AG04450 (cell line): Measurements from ENCODE around the gene PVALB. TPM values are rescaled to one million over a fixed set of nuclear protein-coding genes. Genes with fewer than 3 reads are reported as not detected.

Source experiments
- CTCF ChIA-PET: fragments of 300-600, 350-600 bp; formaldehyde crosslinking; extraction: SDS; loops from one replicate; lab custom pipeline; 2022; ENCODE audit warnings: antibody characterized with exemption, inconsistent platforms; lab: Charles Lee
- POLR2A ChIA-PET: fragments of 350-600 bp; formaldehyde crosslinking; extraction: SDS; loops from one replicate; lab custom pipeline; 2021; ENCODE audit warnings: antibody characterized with exemption, inconsistent platforms; lab: Yijun Ruan, JAX
- DNase-seq: peaks from one replicate; pipeline ENCODE4 v3.0.0-alpha.2; 2011; ENCODE audit warnings: low read depth, low spot score
- H3K27ac ChIP-seq: one replicate; pipeline ENCODE4 v1.5.1; 2012; ENCODE audit warnings: low read depth, low read length, control low read depth
- H3K27me3 ChIP-seq: one replicate; pipeline ENCODE4 v1.6.0; 2012; ENCODE audit warnings: low read length; ENCODE audit not compliant: control insufficient read depth, insufficient read depth
- H3K4me3 ChIP-seq: 2 replicates; pipeline ENCODE4 v1.5.1; 2011; ENCODE audit warnings: mild to moderate bottlenecking, low read depth, low read length, control low read depth
- H3K9me3 ChIP-seq: 2 replicates; pipeline ENCODE4 v1.5.1; 2012; ENCODE audit warnings: low read length; ENCODE audit not compliant: control insufficient read depth, insufficient read depth
- CTCF ChIP-seq: IDR thresholded peaks from 2 replicates; pipeline ENCODE4 v1.5.1; 2011; ENCODE audit warnings: low read depth, low read length, control low read depth, inconsistent platforms
- polyA plus RNA-seq: library from polyadenylated mRNA; depleted of rRNA; stranded (reverse); fragments of >200 nt; gene quantifications from 2 replicates; pipeline ENCODE4 v1.2.3, GENCODE V29; 2011

PVALB gene
- polyA plus RNA-seq, 1 experiment = not detected

- CTCF ChIA-PET = interaction anchor here (1.2 to 4.7 kb wide), 6 partner anchors 13 to 213 kb away, joined by 3 to 121 read pairs (median 10); partner anchors contain the start of gene IFT27
- H3K27ac ChIP-seq = no peak overlapping the region
- TF ChIP-seq CTCF = no peak
- no peaks in the 10 kb centered on the region; the same call in 1 of the 2 replicates for H3K9me3 ChIP-seq
- peaks cover 6% of the 10 kb centered on the region for H3K27me3 ChIP-seq
- no peak for DNase-seq
- H3K4me3 ChIP-seq = no peak overlapping the region
- POLR2A ChIA-PET = no interaction called here
Measured at GRCh38 chr22:36758792-36759271, 58.0 kb downstream of the PVALB start.

- peak; percentile 38 for DNase-seq
- Histone ChIP-seq H3K27ac (no peak overlapping the region), H3K27me3 (peaks cover 9% of the 10 kb centered on the region), H3K9me3 (no peaks in the 10 kb centered on the region; the same call in 1 of the 2 replicates), H3K4me3 (no peak overlapping the region)
- ChIA-PET POLR2A (no interaction called here), CTCF (interaction anchor here (0.5 to 4.7 kb wide), 27 partner anchors 8 to 224 kb away, joined by 3 to 121 read pairs (median 4); partner anchors contain the start of gene IFT27)
- peak; percentile 83 for TF ChIP-seq CTCF
Measured at GRCh38 chr22:36757668-36758211, 59.1 kb downstream of the PVALB start.

GRCh38 chr22:36756746-36757655, 59.8 kb downstream of the PVALB start:
- ChIA-PET CTCF (interaction anchor here (0.5 to 4.7 kb wide), 21 partner anchors 9 to 224 kb away, joined by 3 to 121 read pairs (median 4); partner anchors contain the start of gene IFT27), POLR2A (no interaction called here)
- no peak for DNase-seq
- Histone ChIP-seq H3K9me3 (no peaks in the 10 kb centered on the region; the same call in 1 of the 2 replicates), H3K4me3 (no peak overlapping the region), H3K27ac (no peak overlapping the region), H3K27me3 (peaks cover 11% of the 10 kb centered on the region)
- no peak for TF ChIP-seq CTCF

- TF ChIP-seq CTCF = no peak
- Histone ChIP-seq H3K9me3 (no peaks in the 10 kb centered on the region; the same call in 1 of the 2 replicates), H3K4me3 (no peak overlapping the region), H3K27ac (no peak overlapping the region), H3K27me3 (peaks cover 11% of the 10 kb centered on the region)
- ChIA-PET CTCF (interaction anchor here (1.7 to 4.7 kb wide), 5 partner anchors 12 to 221 kb away, joined by 4 to 121 read pairs (median 14); partner anchors contain the start of gene IFT27), POLR2A (no interaction called here)
- no peak for DNase-seq
Measured at GRCh38 chr22:36756031-36756430, 60.8 kb downstream of the PVALB start.
